ENCODE measurements around the gene PDE1A.

The PDE1A gene

GRCh38 chr2:182426918-182427240 lies at the start of gene PDE1A:
Gene PDE1A, minus strand, starts transcription at chr2:182427036.
- no peak for DNase-seq

- DNase-seq, result no peak
These were observed 46.8 kb upstream of the PDE1A start for GRCh38 chr2:182473635-182474034.

- no peak for DNase-seq
These were observed 36.9 kb upstream of the PDE1A start for GRCh38 chr2:182463760-182464159.

- no peak for DNase-seq
These were observed 29.9 kb upstream of the PDE1A start for GRCh38 chr2:182456784-182457183.

- DNase-seq, result no peak
These were observed 25.7 kb upstream of the PDE1A start for GRCh38 chr2:182452456-182452990.

GRCh38 chr2:182448371-182448770 lies 21.5 kb upstream of the PDE1A start:
- no peak for DNase-seq

- no peak for DNase-seq
These were observed 21.0 kb upstream of the PDE1A start for GRCh38 chr2:182447863-182448262.

GRCh38 chr2:182447163-182447562 lies 20.3 kb upstream of the PDE1A start:
- no peak for DNase-seq

GRCh38 chr2:182446087-182446486 lies 19.3 kb upstream of the PDE1A start:
- DNase-seq, result no peak

GRCh38 chr2:182445391-182445965 lies 18.6 kb upstream of the PDE1A start:
- DNase-seq, result no peak

- no peak for DNase-seq
These were observed 18.0 kb upstream of the PDE1A start for GRCh38 chr2:182444806-182445205.

- no peak for DNase-seq
These were observed 17.3 kb upstream of the PDE1A start for GRCh38 chr2:182444170-182444569.

GRCh38 chr2:182436252-182436651 lies 9.4 kb upstream of the PDE1A start:
- DNase-seq, result no peak

GRCh38 chr2:182435754-182436153 lies 8.9 kb upstream of the PDE1A start:
- DNase-seq, result no peak

- DNase-seq, result no peak
These were observed 5.2 kb upstream of the PDE1A start for GRCh38 chr2:182432051-182432450.

GRCh38 chr2:182428476-182428875 lies 1.6 kb upstream of the PDE1A start:
- no peak for DNase-seq

- no peak for DNase-seq
These were observed 536 bp downstream of the PDE1A start for GRCh38 chr2:182426082-182426917.

GRCh38 chr2:182422864-182423263 lies 4.0 kb downstream of the PDE1A start:
- no peak for DNase-seq

GRCh38 chr2:182420669-182421068 lies 6.2 kb downstream of the PDE1A start:
- DNase-seq, result no peak

- no peak for DNase-seq
These were observed 10.0 kb downstream of the PDE1A start for GRCh38 chr2:182416861-182417260.

GRCh38 chr2:182416191-182416590 lies 10.6 kb downstream of the PDE1A start:
- no peak for DNase-seq

GRCh38 chr2:182415771-182416170 lies 11.1 kb downstream of the PDE1A start:
- DNase-seq, result no peak

- no peak for DNase-seq
These were observed 14.0 kb downstream of the PDE1A start for GRCh38 chr2:182412858-182413257.

- DNase-seq, result no peak
These were observed 16.7 kb downstream of the PDE1A start for GRCh38 chr2:182410120-182410519.

GRCh38 chr2:182406221-182406620 lies 20.6 kb downstream of the PDE1A start:
- no peak for DNase-seq
